ENCODE results near the gene GDI2. TPM values are rescaled to one million over a fixed set of nuclear protein-coding genes. Genes with fewer than 3 reads are reported as not detected.

The GDI2 gene
- 284 and 287 TPM in 2 replicates for total RNA-seq
- long read RNA-seq, transcript GDI2-203 (11 exons, 2,412 nt), result major isoform, 3,318 of 3,520 reads
- long read RNA-seq, transcript GDI2-202 (10 exons, 1,408 nt), result minor isoform, 47 of 3,520 reads
- long read RNA-seq, partial matches to known transcripts, result 75 of 3,520 reads
- long read RNA-seq, other reads (novel, unspliced or antisense), result 80 of 3,520 reads

DNA sequence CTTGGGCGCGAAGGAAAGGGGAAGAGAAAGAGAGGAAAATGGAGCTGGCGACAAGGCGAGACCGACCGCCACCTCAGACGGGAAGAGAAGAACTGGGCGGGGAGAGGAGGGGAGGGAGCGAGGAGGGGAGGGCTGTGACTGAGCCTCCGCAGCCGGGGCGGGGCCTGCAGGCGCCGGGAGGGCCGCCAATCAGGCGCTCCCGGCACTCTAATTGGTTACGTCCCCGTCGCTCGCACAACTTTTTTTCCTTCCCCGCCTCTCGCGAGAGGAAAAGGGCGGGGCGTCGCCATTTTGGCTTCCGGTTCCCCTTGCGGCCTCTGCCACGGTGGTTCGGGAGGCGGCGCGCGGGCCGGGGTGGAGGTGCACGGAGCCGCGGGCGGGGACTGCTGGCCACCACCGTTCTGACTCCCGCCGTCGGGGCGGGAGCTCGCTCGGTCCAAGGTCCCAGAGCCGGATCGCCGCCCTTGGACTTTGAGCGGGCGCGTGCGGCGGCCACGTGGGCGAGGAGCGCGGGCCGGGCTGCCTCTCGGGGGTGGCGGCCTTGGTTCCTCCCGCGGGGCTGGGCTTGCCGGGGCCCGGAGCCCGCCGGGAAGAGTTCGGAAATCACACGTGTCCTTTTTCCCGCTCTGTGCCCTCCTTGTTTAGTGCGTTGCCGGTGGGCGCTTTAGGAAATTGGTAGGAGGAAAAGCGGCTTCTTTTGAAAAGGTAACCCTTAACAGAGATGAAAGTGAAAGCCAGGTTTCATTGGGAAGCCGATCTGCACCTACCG lies at the start of gene GDI2:
TSS of gene GDI2 (minus strand) at position 94 of the 769 bp plus-strand sequence. CDS start 176 bp downstream, outside the sequence.
- Mint-ChIP-seq H3K9me3 (ENCODE audit: low read depth) (no peaks in the 10 kb centered on the region), H3K27me3 (no peaks in the 10 kb centered on the region), H3K27ac (peak within 1 kb of the TSS; percentile 98), H3K4me1 (ENCODE audit: low read depth) (peaks cover 32% of the 10 kb centered on the region), H3K4me3 (ENCODE audit: low read depth) (peak within 1 kb of the TSS; percentile 82), H3K36me3 (ENCODE audit: insufficient read depth) (peaks cover 3% of the 10 kb centered on the region)
- DNase-seq (ENCODE audit: low spot score, unreplicated experiment), result peak; percentile 93
- TF ChIP-seq, protein P1, sequence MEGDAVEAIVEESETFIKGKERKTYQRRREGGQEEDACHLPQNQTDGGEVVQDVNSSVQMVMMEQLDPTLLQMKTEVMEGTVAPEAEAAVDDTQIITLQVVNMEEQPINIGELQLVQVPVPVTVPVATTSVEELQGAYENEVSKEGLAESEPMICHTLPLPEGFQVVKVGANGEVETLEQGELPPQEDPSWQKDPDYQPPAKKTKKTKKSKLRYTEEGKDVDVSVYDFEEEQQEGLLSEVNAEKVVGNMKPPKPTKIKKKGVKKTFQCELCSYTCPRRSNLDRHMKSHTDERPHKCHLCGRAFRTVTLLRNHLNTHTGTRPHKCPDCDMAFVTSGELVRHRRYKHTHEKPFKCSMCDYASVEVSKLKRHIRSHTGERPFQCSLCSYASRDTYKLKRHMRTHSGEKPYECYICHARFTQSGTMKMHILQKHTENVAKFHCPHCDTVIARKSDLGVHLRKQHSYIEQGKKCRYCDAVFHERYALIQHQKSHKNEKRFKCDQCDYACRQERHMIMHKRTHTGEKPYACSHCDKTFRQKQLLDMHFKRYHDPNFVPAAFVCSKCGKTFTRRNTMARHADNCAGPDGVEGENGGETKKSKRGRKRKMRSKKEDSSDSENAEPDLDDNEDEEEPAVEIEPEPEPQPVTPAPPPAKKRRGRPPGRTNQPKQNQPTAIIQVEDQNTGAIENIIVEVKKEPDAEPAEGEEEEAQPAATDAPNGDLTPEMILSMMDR (IDR thresholded peaks at IDR 0.05; ENCODE audit: unreplicated experiment), result no peak

DNA sequence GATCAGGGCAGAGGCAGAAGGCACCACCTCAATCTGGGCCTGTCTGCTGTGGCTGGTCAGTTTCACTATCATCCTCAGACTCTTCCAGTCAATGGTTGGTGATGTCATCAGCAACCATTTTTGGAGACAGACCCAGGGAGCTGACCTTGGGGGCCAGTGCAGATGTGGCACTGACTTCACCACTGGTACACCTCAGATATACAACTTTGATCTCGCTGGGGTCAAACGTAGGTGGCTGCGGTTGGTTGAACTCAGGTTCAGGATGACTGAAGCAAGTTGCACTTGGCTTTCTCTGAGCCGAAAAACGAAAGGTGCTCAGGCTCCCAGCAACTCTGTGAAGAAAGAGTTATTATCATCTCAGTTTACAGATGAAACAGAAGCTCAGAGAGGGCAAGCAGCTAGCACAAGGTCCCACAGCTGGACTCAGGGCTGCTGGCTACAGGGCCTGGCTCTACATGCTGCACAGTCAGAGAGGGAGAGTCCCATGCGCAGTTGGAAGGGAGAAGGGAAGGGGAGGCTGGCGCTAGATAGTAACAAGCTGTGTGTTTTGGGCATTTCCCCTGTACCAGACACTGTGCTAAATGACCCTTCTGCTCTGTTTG lies 49.2 kb upstream of the GDI2 start:
- no peak for DNase-seq (ENCODE audit: low spot score, unreplicated experiment)
- Mint-ChIP-seq H3K4me3 (ENCODE audit: low read depth) (no peak overlapping the region), H3K27ac (no peak overlapping the region), H3K9me3 (ENCODE audit: low read depth) (no peaks in the 10 kb centered on the region), H3K4me1 (ENCODE audit: low read depth) (peaks cover 7% of the 10 kb centered on the region), H3K36me3 (ENCODE audit: insufficient read depth) (peaks cover 27% of the 10 kb centered on the region), H3K27me3 (no peaks in the 10 kb centered on the region)
- TF ChIP-seq, protein P1 (IDR thresholded peaks at IDR 0.05; ENCODE audit: unreplicated experiment), result no peak

DNA sequence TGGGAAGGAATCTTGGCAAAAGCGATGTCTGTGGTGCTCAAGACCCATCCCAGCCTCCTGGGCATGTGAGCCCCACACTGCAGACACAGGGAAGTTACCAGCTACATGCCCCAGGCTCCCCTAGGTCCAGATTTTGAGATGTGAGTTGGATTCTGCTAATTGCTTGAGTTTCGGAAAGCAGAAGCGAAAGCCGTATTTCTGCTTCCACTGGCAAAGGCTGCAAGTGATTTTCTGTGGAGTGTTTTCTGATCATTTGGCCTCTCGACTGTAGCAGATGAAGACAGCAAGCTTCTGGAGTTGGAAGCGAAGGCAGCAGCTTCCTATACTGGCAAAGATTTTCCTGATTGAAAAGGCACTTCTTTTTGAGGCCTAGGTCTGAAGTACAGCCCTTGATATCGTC lies 46.8 kb upstream of the GDI2 start:
- no peak for DNase-seq (ENCODE audit: low spot score, unreplicated experiment)
- Mint-ChIP-seq H3K27ac (no peak overlapping the region), H3K9me3 (ENCODE audit: low read depth) (no peaks in the 10 kb centered on the region), H3K4me1 (ENCODE audit: low read depth) (peaks cover 5% of the 10 kb centered on the region), H3K4me3 (ENCODE audit: low read depth) (no peak overlapping the region), H3K27me3 (no peaks in the 10 kb centered on the region), H3K36me3 (ENCODE audit: insufficient read depth) (peaks cover 25% of the 10 kb centered on the region)
- TF ChIP-seq, protein P1 (IDR thresholded peaks at IDR 0.05; ENCODE audit: unreplicated experiment), result no peak

DNA sequence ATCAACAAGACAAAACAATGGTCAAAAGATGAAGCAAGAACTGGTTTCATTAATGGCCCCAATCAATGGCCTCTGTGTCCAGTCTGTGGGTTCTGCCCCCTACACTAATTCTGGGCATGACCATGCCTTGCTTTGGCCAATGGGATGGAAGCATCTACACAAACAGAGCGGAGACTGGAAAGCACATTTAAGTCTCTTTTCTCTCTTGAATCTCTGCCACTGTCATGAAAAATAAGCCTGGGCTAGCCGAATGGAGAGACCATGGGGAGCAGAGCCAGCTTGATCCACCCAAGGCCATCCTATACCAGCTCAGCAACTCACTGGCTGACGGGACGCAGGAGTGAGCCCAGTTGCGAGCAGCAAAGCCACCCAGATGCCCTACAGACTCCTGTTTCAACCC lies 45.6 kb upstream of the GDI2 start:
- no peaks in the 10 kb centered on the region for H3K9me3 Mint-ChIP-seq (ENCODE audit: low read depth)
- no peaks in the 10 kb centered on the region for H3K27me3 Mint-ChIP-seq
- H3K36me3 Mint-ChIP-seq (ENCODE audit: insufficient read depth), result peaks cover 16% of the 10 kb centered on the region
- peaks cover 5% of the 10 kb centered on the region for H3K4me1 Mint-ChIP-seq (ENCODE audit: low read depth)
- no peak overlapping the region for H3K27ac Mint-ChIP-seq
- no peak for DNase-seq (ENCODE audit: low spot score, unreplicated experiment)
- H3K4me3 Mint-ChIP-seq (ENCODE audit: low read depth), result no peak overlapping the region
- TF ChIP-seq, protein P1 (IDR thresholded peaks at IDR 0.05; ENCODE audit: unreplicated experiment), result no peak

DNA sequence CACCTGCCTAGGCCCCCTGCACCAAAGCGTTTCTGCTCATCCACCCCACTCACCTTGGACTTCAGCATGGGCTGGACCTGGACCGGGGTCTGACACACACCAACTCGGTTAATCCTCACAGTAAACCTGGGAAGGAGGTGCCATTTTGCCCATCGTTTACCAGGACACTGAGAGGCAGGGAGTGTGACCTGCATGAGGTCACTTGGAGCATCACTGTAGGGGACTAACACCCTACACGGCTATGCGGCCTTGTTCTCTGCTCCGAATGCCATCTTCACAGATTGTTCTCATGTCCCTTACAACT lies 43.4 kb upstream of the GDI2 start:
- no peak for DNase-seq (ENCODE audit: low spot score, unreplicated experiment)
- H3K36me3 Mint-ChIP-seq (ENCODE audit: insufficient read depth), result peaks cover 4% of the 10 kb centered on the region
- no peaks in the 10 kb centered on the region for H3K27me3 Mint-ChIP-seq
- H3K4me3 Mint-ChIP-seq (ENCODE audit: low read depth), result no peak overlapping the region
- peaks cover 5% of the 10 kb centered on the region for H3K4me1 Mint-ChIP-seq (ENCODE audit: low read depth)
- peaks cover 3% of the 10 kb centered on the region for H3K9me3 Mint-ChIP-seq (ENCODE audit: low read depth)
- TF ChIP-seq, protein P1 (IDR thresholded peaks at IDR 0.05; ENCODE audit: unreplicated experiment), result no peak
- no peak overlapping the region for H3K27ac Mint-ChIP-seq

Measured in progenitor cell of endocrine pancreas (in vitro differentiated cells).